ENCODE measurements around the gene PLD6.

PLD6 gene

GRCh38 chr17:17215575-17215974 is 9.4 kb upstream of the PLD6 start:
- TF ChIP-seq GATA3 (IDR thresholded peaks at IDR 0.05; ENCODE audit: low read depth, low read length), result no peak
- no peak for TF ChIP-seq GATA2 (IDR thresholded peaks at IDR 0.05; ENCODE audit: low read depth, low read length)

- no peak for TF ChIP-seq GATA2 (IDR thresholded peaks at IDR 0.05; ENCODE audit: low read depth, low read length)
- no peak for TF ChIP-seq GATA3 (IDR thresholded peaks at IDR 0.05; ENCODE audit: low read depth, low read length)
Measured at GRCh38 chr17:17214646-17215436, 8.7 kb upstream of the PLD6 start.

GRCh38 chr17:17213775-17214174 is 7.6 kb upstream of the PLD6 start:
- TF ChIP-seq GATA3 (IDR thresholded peaks at IDR 0.05; ENCODE audit: low read depth, low read length), result no peak
- no peak for TF ChIP-seq GATA2 (IDR thresholded peaks at IDR 0.05; ENCODE audit: low read depth, low read length)

GRCh38 chr17:17207998-17208397 is 1.9 kb upstream of the PLD6 start:
- TF ChIP-seq GATA2 (IDR thresholded peaks at IDR 0.05; ENCODE audit: low read depth, low read length) (no peak), GATA3 (IDR thresholded peaks at IDR 0.05; ENCODE audit: low read depth, low read length) (no peak)

- no peak for TF ChIP-seq GATA2 (IDR thresholded peaks at IDR 0.05; ENCODE audit: low read depth, low read length)
- TF ChIP-seq GATA3 (IDR thresholded peaks at IDR 0.05; ENCODE audit: low read depth, low read length), result no peak
Measured at GRCh38 chr17:17206913-17207335, 791 bp upstream of the PLD6 start.

GRCh38 chr17:17205368-17206123 is 587 bp downstream of the PLD6 start:
- no peak for TF ChIP-seq GATA2 (IDR thresholded peaks at IDR 0.05; ENCODE audit: low read depth, low read length)
- no peak for TF ChIP-seq GATA3 (IDR thresholded peaks at IDR 0.05; ENCODE audit: low read depth, low read length)

- TF ChIP-seq GATA3 (IDR thresholded peaks at IDR 0.05; ENCODE audit: low read depth, low read length) (no peak), GATA2 (IDR thresholded peaks at IDR 0.05; ENCODE audit: low read depth, low read length) (no peak)
Measured at GRCh38 chr17:17204635-17205231, 1.4 kb downstream of the PLD6 start.

- no peak for TF ChIP-seq GATA3 (IDR thresholded peaks at IDR 0.05; ENCODE audit: low read depth, low read length)
- no peak for TF ChIP-seq GATA2 (IDR thresholded peaks at IDR 0.05; ENCODE audit: low read depth, low read length)
Measured at GRCh38 chr17:17204041-17204591, 2.0 kb downstream of the PLD6 start.

GRCh38 chr17:17203173-17203730 is 2.9 kb downstream of the PLD6 start:
- TF ChIP-seq GATA3 (IDR thresholded peaks at IDR 0.05; ENCODE audit: low read depth, low read length), result no peak
- no peak for TF ChIP-seq GATA2 (IDR thresholded peaks at IDR 0.05; ENCODE audit: low read depth, low read length)

GRCh38 chr17:17201907-17202306 is 4.2 kb downstream of the PLD6 start:
- TF ChIP-seq GATA2 (IDR thresholded peaks at IDR 0.05; ENCODE audit: low read depth, low read length) (no peak), GATA3 (IDR thresholded peaks at IDR 0.05; ENCODE audit: low read depth, low read length) (no peak)

- TF ChIP-seq GATA2 (IDR thresholded peaks at IDR 0.05; ENCODE audit: low read depth, low read length), result no peak
Measured at GRCh38 chr17:17201271-17201670, 4.9 kb downstream of the PLD6 start.

- no peak for TF ChIP-seq GATA3 (IDR thresholded peaks at IDR 0.05; ENCODE audit: low read depth, low read length)
- no peak for TF ChIP-seq GATA2 (IDR thresholded peaks at IDR 0.05; ENCODE audit: low read depth, low read length)
Measured at GRCh38 chr17:17200831-17201230, 5.3 kb downstream of the PLD6 start.

GRCh38 chr17:17200311-17200710 is 5.8 kb downstream of the PLD6 start:
- TF ChIP-seq GATA2 (IDR thresholded peaks at IDR 0.05; ENCODE audit: low read depth, low read length), result no peak
- TF ChIP-seq GATA3 (IDR thresholded peaks at IDR 0.05; ENCODE audit: low read depth, low read length), result no peak

- TF ChIP-seq GATA2 (IDR thresholded peaks at IDR 0.05; ENCODE audit: low read depth, low read length), result no peak
- no peak for TF ChIP-seq GATA3 (IDR thresholded peaks at IDR 0.05; ENCODE audit: low read depth, low read length)
Measured at GRCh38 chr17:17198281-17198680, 7.9 kb downstream of the PLD6 start.

Data from SH-SY5Y (cell line).